ENCODE data around the gene MAPK8.

The MAPK8 gene

DNA sequence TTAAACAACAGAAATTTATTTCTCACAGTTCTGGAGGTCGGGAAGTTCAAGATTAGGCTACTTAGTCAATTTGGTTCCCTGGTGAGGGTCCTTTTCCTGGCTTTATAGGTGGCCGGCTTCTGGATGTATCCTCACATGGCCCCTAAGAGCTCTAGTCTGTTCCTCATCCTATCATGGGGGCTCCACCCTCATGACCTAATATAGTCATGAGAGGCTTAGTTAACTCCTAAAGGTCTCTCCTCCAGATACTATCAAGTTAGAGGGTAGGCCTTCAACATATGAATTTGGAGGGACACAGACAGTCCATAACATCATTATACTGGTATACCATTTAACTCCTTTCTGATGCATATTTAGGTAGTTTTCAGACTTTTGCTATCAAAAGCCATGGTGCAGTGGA is 7.6 kb downstream of the MAPK8 start:
- in situ Hi-C loops (cut with HindIII; ENCODE audit: low pct_ligation_motif_present, low sequenced_read_pairs) = no loop called here
- TF ChIP-seq, protein P1, sequence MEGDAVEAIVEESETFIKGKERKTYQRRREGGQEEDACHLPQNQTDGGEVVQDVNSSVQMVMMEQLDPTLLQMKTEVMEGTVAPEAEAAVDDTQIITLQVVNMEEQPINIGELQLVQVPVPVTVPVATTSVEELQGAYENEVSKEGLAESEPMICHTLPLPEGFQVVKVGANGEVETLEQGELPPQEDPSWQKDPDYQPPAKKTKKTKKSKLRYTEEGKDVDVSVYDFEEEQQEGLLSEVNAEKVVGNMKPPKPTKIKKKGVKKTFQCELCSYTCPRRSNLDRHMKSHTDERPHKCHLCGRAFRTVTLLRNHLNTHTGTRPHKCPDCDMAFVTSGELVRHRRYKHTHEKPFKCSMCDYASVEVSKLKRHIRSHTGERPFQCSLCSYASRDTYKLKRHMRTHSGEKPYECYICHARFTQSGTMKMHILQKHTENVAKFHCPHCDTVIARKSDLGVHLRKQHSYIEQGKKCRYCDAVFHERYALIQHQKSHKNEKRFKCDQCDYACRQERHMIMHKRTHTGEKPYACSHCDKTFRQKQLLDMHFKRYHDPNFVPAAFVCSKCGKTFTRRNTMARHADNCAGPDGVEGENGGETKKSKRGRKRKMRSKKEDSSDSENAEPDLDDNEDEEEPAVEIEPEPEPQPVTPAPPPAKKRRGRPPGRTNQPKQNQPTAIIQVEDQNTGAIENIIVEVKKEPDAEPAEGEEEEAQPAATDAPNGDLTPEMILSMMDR (IDR thresholded peaks at IDR 0.05; ENCODE audit: low read depth, low read length, missing control alignments) = no peak
- Histone ChIP-seq H3K27me3 (replicated peaks) (no peaks in the 10 kb centered on the region), H3K27ac (no peak overlapping the region), H3K4me3 (ENCODE audit: low read depth, low read length) (no peak overlapping the region), H3K36me3 (replicated peaks) (no peaks in the 10 kb centered on the region)
- DNase-seq = no peak

DNA sequence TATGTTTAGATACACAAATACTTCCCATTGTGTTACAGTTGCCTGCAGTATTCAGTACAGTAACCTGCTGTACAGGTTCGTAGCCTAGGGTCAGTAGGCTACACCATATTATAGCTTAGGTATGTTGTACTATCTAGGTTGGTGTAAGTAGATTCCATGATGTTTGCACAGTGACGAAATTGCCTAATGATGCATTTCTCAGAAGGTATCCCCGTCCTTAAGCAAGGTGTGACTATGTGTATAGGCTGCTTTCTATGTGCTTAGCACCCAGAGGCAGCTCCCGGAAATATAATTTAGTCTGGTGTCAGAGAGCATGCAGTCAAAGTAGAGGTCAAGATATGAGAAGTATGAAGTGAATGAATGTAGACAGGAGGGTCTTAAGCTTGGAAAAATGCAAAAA is 9.8 kb downstream of the MAPK8 start:
- Histone ChIP-seq H3K27me3 (replicated peaks) (no peaks in the 10 kb centered on the region), H3K27ac (no peak overlapping the region), H3K36me3 (replicated peaks) (no peaks in the 10 kb centered on the region), H3K4me3 (ENCODE audit: low read depth, low read length) (no peak overlapping the region)
- TF ChIP-seq, protein P1 (IDR thresholded peaks at IDR 0.05; ENCODE audit: low read depth, low read length, missing control alignments) = no peak
- in situ Hi-C loops (cut with HindIII; ENCODE audit: low pct_ligation_motif_present, low sequenced_read_pairs) = no loop called here
- no peak for DNase-seq

DNA sequence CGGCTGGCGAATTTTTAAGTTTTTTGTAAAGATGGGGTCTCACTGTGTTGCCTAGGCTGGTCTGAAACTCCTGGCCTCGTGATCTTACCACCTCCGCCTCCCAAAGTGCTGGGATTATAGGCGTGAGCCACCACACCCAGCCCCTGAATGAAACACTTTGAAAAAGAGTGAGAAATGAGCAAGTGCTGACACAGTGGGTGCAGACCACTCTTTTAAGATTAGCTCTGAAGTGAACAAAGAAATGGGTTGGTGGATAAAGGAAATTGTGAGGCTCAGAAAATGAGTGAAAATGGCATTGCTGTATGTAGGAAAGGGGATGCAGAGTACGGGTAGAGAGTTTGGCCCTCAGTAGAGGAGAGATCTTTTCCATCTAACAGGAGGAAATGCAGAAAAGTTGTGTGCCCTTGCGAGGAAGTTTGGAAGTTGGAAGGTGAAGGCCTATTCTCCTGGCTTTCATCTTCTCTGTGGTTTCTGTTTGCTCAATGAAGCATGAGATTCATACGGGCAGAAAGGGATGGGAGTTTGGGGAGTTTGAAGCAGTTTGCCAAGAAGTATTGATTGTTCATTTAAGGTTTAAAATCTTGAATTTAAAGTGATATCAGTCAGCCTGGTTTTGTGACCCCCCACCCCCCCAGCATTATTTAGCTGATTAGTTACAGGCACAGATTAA is 11.0 kb downstream of the MAPK8 start:
- DNase-seq = no peak
- Histone ChIP-seq H3K27ac (no peak overlapping the region), H3K27me3 (replicated peaks) (no peaks in the 10 kb centered on the region), H3K36me3 (replicated peaks) (no peaks in the 10 kb centered on the region), H3K4me3 (ENCODE audit: low read depth, low read length) (no peak overlapping the region)
- in situ Hi-C loops (cut with HindIII; ENCODE audit: low pct_ligation_motif_present, low sequenced_read_pairs) = no loop called here
- TF ChIP-seq, protein P1 (IDR thresholded peaks at IDR 0.05; ENCODE audit: low read depth, low read length, missing control alignments) = no peak

DNA sequence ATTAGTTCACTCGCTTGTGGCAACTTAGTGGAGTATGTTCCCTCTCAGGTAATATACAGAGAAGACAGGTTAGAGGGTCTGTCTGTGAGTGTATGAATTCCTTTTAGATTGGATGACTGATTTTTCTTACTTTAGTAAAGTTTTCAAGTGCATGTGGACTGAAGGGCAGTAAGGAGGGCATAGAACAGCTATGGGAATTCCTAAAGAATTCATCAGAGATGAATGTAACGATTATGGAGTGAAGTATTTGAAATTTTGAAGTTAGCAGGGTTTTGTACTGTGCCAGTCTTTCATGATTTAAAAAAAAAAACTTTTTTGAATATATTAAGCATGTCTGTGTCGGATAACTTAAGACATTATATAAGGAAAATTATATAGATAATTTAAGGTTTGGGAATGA is 15.5 kb downstream of the MAPK8 start:
- no peak for DNase-seq
- H3K4me3 ChIP-seq (ENCODE audit: low read depth, low read length) = no peak overlapping the region
- in situ Hi-C loops (cut with HindIII; ENCODE audit: low pct_ligation_motif_present, low sequenced_read_pairs) = no loop called here
- no peaks in the 10 kb centered on the region for H3K36me3 ChIP-seq (replicated peaks)
- H3K27ac ChIP-seq = no peak overlapping the region
- H3K27me3 ChIP-seq (replicated peaks) = no peaks in the 10 kb centered on the region
- TF ChIP-seq, protein P1 (IDR thresholded peaks at IDR 0.05; ENCODE audit: low read depth, low read length, missing control alignments) = no peak

DNA sequence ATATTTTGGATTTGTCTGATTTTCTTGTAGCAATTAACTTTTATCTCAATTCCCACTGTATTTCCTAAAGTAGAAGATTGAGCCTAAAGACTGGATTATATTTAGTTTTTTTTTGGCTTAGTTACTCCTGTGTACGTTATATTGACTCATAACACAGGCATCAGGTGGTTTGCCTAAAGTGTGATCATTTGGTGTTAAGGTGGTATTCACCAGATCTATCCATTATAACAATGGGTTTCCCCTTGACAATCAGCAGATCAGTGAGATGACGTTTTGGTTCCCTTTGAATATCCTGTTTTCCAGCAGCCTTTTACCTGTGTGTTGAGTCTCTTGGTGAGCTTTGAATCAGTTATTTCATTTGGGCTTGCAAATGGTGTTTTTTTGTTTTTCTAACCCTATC is 18.1 kb downstream of the MAPK8 start:
- TF ChIP-seq, protein P1 (IDR thresholded peaks at IDR 0.05; ENCODE audit: low read depth, low read length, missing control alignments) = no peak
- Histone ChIP-seq H3K27me3 (replicated peaks) (no peaks in the 10 kb centered on the region), H3K27ac (no peak overlapping the region), H3K4me3 (ENCODE audit: low read depth, low read length) (no peak overlapping the region), H3K36me3 (replicated peaks) (no peaks in the 10 kb centered on the region)
- DNase-seq = no peak
- in situ Hi-C loops (cut with HindIII; ENCODE audit: low pct_ligation_motif_present, low sequenced_read_pairs) = no loop called here

DNA sequence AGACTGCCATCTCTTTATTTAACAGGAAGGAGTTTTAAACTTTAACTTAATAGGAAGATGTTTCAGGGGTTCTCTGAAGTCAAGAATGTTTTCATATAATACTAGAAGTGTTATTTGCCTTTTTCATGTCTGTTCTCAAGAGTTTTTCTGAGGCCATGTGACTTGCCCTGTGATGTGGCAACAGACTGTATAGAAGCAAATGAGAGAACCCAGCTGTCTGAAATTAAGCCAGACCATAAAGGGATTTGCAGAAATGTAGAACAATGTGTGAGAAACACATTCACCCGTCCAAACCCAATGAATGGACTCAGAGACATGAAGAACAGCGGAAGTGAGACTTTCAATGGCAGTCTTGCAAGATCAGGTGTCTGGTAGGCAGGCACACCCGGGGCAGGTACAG is 23.8 kb downstream of the MAPK8 start:
- Histone ChIP-seq H3K36me3 (replicated peaks) (no peaks in the 10 kb centered on the region), H3K4me3 (ENCODE audit: low read depth, low read length) (no peak overlapping the region), H3K27ac (no peak overlapping the region), H3K27me3 (replicated peaks) (no peaks in the 10 kb centered on the region)
- no peak for DNase-seq
- TF ChIP-seq, protein P1 (IDR thresholded peaks at IDR 0.05; ENCODE audit: low read depth, low read length, missing control alignments) = no peak
- in situ Hi-C loops (cut with HindIII; ENCODE audit: low pct_ligation_motif_present, low sequenced_read_pairs) = no loop called here
